AG04450 (cell line): Measurements from ENCODE around the gene NFIA. TPM values are rescaled to one million over a fixed set of nuclear protein-coding genes. Genes with fewer than 3 reads are reported as not detected.

Source experiments
- CTCF ChIA-PET: fragments of 300-600, 350-600 bp; formaldehyde crosslinking; extraction: SDS; loops from one replicate; lab custom pipeline; 2022; ENCODE audit warnings: antibody characterized with exemption, inconsistent platforms; lab: Charles Lee
- POLR2A ChIA-PET: fragments of 350-600 bp; formaldehyde crosslinking; extraction: SDS; loops from one replicate; lab custom pipeline; 2021; ENCODE audit warnings: antibody characterized with exemption, inconsistent platforms; lab: Yijun Ruan, JAX
- DNase-seq: peaks from one replicate; pipeline ENCODE4 v3.0.0-alpha.2; 2011; ENCODE audit warnings: low read depth, low spot score
- H3K27ac ChIP-seq: one replicate; pipeline ENCODE4 v1.5.1; 2012; ENCODE audit warnings: low read depth, low read length, control low read depth
- H3K27me3 ChIP-seq: one replicate; pipeline ENCODE4 v1.6.0; 2012; ENCODE audit warnings: low read length; ENCODE audit not compliant: control insufficient read depth, insufficient read depth
- H3K4me3 ChIP-seq: 2 replicates; pipeline ENCODE4 v1.5.1; 2011; ENCODE audit warnings: mild to moderate bottlenecking, low read depth, low read length, control low read depth
- H3K9me3 ChIP-seq: 2 replicates; pipeline ENCODE4 v1.5.1; 2012; ENCODE audit warnings: low read length; ENCODE audit not compliant: control insufficient read depth, insufficient read depth
- polyA plus RNA-seq: library from polyadenylated mRNA; depleted of rRNA; stranded (reverse); fragments of >200 nt; gene quantifications from 2 replicates; pipeline ENCODE4 v1.2.3, GENCODE V29; 2011
- TF ChIP-seq, protein P1 (sequence below): IDR thresholded peaks from 2 replicates; pipeline ENCODE4 v1.5.1; 2011; ENCODE audit warnings: low read depth, low read length, control low read depth, inconsistent platforms

The NFIA gene
- polyA plus RNA-seq, 1 experiment: 3.9 TPM

DNA sequence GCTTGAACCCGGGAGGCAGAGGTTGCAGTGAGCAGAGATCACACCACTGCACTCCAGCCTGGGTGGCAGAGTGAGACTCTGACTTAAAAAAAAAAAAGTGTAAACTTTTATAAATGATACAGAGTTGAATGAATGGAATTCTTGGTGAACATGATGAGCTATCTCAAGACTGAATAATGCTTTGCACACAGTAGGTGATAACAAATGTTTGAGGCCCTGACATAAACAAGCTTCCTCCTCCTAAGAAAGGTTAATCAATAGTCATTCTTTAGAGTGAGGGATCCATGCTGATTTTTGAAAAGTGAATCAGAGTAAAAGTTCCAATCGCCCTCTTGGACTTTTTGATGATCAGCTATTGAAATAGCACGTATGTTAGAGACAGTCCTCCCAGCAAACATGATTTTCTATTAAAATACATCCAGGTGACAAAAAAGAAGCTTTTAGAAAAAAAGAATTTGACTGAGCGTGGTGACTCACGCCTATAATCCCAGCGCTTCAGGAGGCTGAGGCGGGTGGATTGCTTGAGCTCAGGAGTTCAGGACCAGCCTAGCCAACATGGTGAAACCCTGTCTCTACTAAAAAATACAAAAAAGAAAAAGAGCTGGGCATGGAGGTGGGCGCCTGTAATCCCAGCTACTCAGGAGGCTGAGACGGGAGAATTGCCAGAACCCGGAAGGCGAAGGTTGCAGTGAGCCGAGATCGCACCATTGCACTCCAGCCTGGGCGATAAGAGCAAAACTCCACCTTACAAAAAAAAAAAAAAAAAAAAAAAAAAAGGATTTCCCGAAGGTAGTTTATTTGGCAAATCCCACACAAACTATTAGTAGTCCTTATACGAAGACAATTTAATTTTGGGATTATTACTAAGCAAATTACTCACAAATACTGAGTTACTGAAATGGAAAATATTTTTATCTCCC lies 181.8 kb downstream of the NFIA start:
- DNase-seq: no peak
- no peaks in the 10 kb centered on the region for H3K9me3 ChIP-seq
- CTCF ChIA-PET: interaction anchor here (0.5 to 2.2 kb wide), 4 partner anchors 30 to 1283 kb away, joined by 3 to 7 read pairs (median 6); no protein-coding TSS in a partner anchor
- H3K4me3 ChIP-seq: no peak overlapping the region
- H3K27ac ChIP-seq: no peak overlapping the region
- POLR2A ChIA-PET: interaction anchor here (0.7 kb wide), 1 partner anchor 236 kb away, joined by 3 read pairs; no protein-coding TSS in a partner anchor
- no peaks in the 10 kb centered on the region for H3K27me3 ChIP-seq
- TF ChIP-seq, protein P1, sequence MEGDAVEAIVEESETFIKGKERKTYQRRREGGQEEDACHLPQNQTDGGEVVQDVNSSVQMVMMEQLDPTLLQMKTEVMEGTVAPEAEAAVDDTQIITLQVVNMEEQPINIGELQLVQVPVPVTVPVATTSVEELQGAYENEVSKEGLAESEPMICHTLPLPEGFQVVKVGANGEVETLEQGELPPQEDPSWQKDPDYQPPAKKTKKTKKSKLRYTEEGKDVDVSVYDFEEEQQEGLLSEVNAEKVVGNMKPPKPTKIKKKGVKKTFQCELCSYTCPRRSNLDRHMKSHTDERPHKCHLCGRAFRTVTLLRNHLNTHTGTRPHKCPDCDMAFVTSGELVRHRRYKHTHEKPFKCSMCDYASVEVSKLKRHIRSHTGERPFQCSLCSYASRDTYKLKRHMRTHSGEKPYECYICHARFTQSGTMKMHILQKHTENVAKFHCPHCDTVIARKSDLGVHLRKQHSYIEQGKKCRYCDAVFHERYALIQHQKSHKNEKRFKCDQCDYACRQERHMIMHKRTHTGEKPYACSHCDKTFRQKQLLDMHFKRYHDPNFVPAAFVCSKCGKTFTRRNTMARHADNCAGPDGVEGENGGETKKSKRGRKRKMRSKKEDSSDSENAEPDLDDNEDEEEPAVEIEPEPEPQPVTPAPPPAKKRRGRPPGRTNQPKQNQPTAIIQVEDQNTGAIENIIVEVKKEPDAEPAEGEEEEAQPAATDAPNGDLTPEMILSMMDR: no peak

DNA sequence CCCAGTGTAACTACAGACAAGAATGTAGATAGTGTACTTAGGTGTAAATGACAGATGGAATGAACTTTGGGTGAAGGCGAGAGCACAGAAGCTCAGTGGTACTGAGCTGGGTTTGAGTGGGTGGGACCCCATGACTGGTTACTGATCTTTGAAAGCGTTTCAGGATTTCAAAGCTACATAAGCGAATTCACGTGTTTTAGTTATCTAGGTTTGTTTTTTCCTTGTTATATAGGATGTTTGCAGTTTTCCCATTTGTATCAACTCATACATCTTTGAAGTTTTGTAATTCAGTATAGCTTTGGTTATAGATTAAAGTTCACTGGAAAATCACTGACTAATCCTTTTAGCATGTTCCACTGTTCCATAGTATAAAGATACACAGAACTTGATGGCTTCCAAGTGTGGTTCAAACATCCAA lies 182.5 kb downstream of the NFIA start:
- no peak for DNase-seq
- Histone ChIP-seq H3K9me3 (no peaks in the 10 kb centered on the region), H3K4me3 (no peak overlapping the region), H3K27me3 (no peaks in the 10 kb centered on the region), H3K27ac (no peak overlapping the region)
- ChIA-PET CTCF (interaction anchor here (0.6 to 2.2 kb wide), 2 partner anchors 31 to 215 kb away, joined by 7 read pairs; no protein-coding TSS in a partner anchor), POLR2A (no interaction called here)
- TF ChIP-seq, protein P1: no peak

DNA sequence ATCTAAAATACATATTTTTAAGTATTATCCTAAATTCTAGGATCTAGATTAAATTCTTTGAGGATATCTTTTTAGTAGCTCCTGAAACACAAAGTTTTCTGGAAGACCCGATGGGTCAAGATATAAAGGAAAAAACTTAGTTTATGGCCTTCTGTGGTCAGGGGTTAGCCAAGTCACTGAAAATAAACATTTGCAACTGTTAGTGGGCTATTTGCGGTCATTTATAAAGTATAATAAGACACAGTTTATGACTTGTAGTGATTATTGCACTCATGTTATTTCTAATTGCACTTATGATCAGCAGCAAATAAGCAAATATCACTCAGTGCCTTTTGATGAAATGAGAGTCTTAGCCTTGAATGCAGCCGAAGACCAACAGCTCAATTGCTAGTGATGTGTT lies 183.3 kb downstream of the NFIA start:
- no peak for DNase-seq
- Histone ChIP-seq H3K27me3 (no peaks in the 10 kb centered on the region), H3K9me3 (no peaks in the 10 kb centered on the region), H3K4me3 (no peak overlapping the region), H3K27ac (no peak overlapping the region)
- TF ChIP-seq, protein P1: no peak
- ChIA-PET POLR2A (no interaction called here), CTCF (interaction anchor here (0.5 to 2.2 kb wide), 3 partner anchors 73 to 222 kb away, joined by 3 to 7 read pairs (median 4); no protein-coding TSS in a partner anchor)

DNA sequence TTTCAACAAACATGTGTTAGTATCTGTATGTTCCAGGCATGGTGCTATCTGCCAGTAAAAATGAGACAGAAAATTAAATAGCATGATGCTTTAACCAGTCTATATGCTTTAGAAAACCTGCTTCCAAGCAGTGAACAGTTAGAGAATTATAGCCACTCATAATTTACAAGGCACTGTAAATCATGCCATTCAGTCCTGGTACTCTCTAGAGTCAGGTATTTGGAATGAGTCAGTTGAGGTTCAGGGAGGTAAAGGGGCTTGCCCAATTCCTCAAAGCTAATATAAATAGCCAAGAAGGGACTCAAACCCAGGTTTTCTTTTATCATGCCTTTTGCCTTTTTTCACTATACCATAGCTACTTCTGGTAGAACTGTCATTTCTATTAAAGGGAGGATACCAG lies 184.4 kb downstream of the NFIA start:
- CTCF ChIA-PET: no interaction called here

More for the DNA sequence above, 184.4 kb downstream of the NFIA start:
- no peak for DNase-seq
- H3K9me3 ChIP-seq: no peaks in the 10 kb centered on the region
- TF ChIP-seq, protein P1: no peak
- H3K4me3 ChIP-seq: no peak overlapping the region
- H3K27ac ChIP-seq: no peak overlapping the region
- POLR2A ChIA-PET: no interaction called here
- H3K27me3 ChIP-seq: no peaks in the 10 kb centered on the region
